ENCODE results near the gene ARHGAP6.

GRCh38 chrX:11113731-11114130, 552.0 kb downstream of the ARHGAP6 start:
- TF ChIP-seq CTCF (IDR thresholded peaks at IDR 0.05; ENCODE audit: extremely low read depth in 1 of 2, insufficient read depth in 1 of 2, low read depth in 1 of 2, low read length in 2 of 2), result no peak
- TF ChIP-seq MAX (IDR thresholded peaks at IDR 0.05; ENCODE audit: insufficient read depth, insufficient read length), result no peak
- TF ChIP-seq EZH2 (IDR thresholded peaks at IDR 0.05; ENCODE audit: borderline replicate concordance, low read depth, low read length, severe bottlenecking), result no peak
- no peak for TF ChIP-seq POLR2A (IDR thresholded peaks at IDR 0.05; ENCODE audit: low read depth, low read length)
